Stimulated activated CD4-positive, alpha-beta T cell treated with anti-CD3 and anti-CD28 coated beads, Interleukin-1b, Interleukin-23, amount 100 ng/mL, for 24 hours (primary cell): Measurements from ENCODE around the gene TRABD.
"Not testable (repeated sequence)": the region's sequence is repeated elsewhere in the genome, so short reads cannot be mapped to it uniquely, and the experiment has no call there.

Source experiments
- DNase-seq, 4 experiments: peaks; one replicate each; pipeline ENCODE4 v3.0.0-alpha.2; 2020; ENCODE audit warnings: low read depth in 4 of 4, low spot score in 1 of 4

Gene TRABD

DNA sequence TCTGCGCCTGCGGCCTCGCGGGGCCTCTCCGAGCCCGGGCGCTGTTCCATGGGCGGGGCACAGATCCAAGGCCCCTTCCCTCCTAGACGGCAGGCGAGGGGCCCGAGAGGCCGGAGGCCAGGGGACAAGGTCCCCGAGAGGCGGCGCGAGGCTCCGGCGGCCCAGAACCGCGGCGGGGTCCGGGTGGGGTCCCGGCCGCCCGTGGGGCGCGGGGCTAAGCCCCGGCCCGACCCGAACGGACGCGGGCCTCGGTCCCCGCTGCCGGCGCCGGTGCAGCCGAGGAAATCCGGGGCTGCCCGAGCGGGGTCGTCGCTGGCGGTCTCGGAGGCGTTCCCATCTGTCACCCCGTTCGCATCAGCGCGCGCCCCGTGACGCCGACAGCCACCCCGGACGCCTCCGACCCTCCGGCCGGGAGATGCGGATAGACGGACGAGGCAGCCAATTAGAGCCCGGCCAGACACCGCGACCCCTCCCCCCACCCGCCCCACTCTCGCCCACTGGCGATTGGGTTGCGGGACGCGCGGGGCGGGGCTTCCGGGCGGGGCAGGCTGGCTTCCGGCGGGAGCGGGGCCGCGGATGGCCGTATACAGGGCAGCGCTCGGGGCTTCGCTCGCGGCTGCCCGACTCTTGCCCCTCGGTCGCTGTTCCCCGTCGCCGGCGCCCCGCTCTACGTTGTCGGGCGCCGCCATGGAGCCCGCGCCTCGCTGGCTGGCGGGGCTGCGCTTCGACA, 14.9 kb downstream of the TRABD start, which contains the start of gene SELENOO:
Gene SELENOO, plus strand, starts transcription at position 551 of the 730 bp plus-strand sequence. Its CDS starts 26 bp downstream, at position 577.
- DNase-seq: peak; percentile 84 to 92 (median 85)

DNA sequence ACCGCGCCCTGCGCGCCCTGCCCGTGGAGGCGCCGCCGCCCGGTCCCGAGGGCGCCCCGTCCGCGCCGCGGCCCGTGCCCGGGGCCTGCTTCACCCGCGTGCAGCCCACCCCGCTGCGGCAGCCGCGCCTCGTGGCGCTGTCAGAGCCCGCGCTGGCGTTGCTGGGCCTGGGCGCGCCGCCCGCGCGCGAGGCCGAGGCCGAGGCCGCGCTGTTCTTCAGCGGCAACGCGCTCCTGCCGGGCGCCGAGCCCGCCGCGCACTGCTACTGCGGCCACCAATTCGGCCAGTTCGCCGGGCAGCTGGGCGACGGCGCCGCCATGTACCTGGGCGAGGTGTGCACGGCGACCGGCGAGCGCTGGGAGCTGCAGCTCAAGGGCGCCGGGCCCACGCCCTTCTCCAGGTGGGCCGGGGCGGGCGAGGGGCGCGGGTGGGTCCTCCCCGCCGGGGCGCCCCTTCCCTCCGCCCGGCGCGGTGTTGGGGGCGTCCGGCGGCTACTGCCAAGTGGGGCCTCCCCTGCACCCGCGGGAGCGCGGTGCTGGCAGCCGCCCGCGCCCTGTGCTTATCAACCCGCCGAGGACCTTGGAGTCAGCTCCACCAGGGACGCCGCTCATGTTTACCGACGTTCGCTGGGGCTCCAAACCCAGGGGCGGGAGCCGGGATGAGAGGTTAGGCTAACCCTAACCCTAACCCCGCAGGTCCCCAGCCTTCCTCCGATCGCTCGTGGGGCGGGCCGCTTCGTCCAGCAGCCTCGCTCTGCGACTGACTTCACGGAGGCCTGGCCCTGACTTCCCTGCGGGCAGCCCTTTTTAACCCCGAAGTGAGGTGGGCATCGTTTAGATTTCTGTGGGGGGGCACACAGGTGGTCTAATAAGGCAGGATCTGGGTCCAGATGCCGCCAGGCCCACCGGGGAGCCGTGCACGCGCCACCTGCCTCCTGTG, 15.7 kb downstream of the TRABD start:
- DNase-seq: no peak

GRCh38 chr22:50202130-50202666, 16.5 kb downstream of the TRABD start:
- DNase-seq: no peak

GRCh38 chr22:50203288-50203687, 17.6 kb downstream of the TRABD start:
- DNase-seq: no peak

GRCh38 chr22:50204571-50204970, 18.9 kb downstream of the TRABD start:
- no peak for DNase-seq

- not testable (repeated sequence) for DNase-seq
These were observed 19.3 kb downstream of the TRABD start for GRCh38 chr22:50204998-50205397.

DNA sequence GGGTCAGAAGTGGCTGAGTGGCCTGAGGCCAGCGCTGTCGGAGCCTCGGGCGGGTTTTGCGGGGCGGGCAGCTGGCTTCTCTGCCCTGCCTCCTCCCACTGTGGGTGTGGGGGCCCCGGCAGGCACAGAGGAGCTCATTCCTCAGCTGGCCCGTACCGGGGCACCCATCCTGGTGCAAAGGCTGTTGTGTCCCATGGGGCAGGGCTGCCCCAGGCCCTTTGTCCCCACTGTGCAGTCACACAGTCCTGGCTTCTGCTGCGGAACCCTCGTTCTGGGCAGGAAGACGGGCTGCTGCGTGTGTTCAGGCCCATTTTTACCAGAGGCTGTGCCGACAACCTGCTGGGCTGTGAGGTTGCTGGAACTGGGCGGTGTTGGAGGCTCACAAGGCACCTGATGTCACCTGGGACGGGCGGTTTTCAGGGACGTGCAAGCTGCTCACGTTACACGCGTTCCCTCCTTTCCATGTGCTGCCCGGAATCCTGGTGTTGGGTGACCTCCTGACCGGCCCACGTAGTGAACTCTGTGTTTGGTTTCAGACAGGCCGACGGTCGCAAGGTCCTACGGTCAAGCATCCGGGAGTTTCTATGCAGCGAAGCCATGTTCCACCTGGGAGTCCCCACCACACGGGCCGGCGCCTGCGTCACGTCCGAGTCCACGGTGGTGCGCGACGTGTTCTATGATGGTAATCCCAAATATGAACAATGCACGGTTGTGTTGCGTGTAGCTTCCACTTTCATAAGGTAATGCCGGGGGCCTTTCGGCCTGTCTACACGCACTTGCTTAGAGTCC, 20.3 kb downstream of the TRABD start:
- DNase-seq: no peak

GRCh38 chr22:50206599-50206998, 20.9 kb downstream of the TRABD start:
- no peak for DNase-seq

DNA sequence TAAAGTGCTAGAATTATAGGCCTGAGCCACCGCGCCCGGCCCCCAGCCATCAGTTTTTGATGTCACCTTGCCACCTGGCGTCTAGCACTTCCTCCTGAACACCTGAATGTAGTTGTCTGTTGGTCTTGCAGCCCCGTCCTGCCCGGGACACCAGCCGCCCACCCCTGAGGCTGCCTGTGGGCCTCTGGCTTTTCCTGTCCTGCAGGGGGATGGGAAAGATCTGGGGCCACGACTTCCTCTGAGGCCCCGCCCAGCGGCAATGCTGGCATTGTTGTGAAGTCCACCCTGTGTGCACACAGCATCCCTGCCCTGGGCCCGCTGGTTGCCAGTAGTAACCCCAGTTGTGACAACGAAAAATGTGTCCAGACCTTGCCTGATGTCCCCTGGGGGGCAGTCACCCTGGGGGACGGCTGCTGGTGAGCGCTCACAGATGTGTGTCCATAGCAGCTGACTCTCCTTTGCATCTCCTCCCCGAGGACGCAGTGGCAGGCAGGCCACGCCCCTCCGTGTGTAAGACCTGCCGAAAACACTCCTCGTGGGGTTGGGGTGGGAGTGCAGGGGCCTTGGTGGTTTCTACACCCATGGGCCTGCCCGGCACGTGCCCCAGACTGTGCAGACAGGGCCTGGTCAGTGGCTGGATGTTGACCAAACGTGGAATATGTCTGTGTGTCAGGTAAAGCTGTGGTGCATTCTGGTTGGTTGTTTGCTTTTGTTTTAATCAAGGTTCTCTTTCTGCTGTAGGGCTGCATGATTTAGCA, 21.8 kb downstream of the TRABD start:
- DNase-seq: no peak

GRCh38 chr22:50208430-50208938, 22.8 kb downstream of the TRABD start:
- no peak for DNase-seq

DNA sequence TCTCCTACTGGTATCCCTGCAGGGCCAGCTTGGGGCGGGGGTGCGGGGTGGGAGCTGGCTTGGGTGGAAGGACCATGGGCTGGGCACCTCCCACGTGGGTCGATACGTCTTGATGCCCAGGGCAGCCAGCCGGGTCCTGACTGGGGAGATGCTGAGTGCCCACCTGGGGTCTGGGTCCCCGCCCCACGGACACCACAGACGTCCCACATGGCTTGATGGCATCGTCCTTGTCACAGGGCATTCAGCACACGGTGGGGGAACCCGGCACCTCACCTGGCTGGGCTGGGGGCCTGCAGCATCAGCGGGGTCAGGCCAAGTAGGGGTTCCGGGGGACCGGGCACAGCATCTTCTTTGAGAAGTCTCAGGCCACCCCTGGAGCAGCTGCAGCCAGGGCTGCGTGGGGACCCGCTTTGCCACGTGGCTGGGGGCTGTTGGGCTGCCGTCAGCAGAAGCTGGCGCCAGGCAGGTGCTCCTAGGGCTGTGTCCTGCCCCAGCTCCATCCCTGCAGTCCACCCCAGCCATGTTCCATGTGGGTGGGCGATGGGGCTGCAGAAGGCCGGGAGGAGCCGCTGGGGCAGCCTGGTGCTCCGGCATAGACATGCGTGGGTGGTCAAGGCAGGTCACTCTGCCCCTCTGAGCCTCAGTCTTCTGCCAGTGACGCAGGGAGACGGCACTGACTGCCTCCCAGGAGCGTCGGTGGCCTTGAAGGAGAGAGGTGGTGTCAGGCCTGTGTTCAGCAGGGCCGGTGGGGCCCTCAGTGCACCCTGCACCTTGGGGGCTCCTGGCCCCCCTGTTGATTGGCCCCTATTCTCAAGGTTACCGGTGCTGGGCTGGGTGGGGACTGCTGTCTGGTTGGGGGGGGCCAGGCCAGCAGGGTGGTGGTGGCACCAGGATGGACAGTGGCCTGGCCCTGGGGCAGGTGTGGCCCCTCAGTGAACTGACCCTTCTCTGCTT, 23.5 kb downstream of the TRABD start:
- DNase-seq: no peak

DNA sequence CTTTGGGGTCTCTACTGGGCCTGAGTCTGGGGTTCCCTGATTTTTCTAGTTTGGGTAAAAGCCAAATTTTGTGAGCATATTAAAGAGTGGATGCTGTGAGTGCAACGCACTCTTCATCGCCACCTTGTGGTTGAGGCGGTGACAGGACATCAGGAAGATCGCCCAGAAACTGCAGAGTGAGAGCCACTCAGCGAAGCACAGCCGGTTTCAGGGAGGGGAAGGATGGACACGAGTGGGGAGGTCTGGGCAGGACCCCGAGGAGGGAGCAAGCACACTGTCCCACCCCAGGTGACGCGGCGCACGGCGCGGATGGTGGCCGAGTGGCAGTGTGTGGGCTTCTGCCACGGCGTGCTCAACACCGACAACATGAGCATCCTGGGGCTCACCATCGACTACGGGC, 24.2 kb downstream of the TRABD start:
- peak in 3 of 4 experiments; percentile 42 to 58 (median 48) for DNase-seq

DNA sequence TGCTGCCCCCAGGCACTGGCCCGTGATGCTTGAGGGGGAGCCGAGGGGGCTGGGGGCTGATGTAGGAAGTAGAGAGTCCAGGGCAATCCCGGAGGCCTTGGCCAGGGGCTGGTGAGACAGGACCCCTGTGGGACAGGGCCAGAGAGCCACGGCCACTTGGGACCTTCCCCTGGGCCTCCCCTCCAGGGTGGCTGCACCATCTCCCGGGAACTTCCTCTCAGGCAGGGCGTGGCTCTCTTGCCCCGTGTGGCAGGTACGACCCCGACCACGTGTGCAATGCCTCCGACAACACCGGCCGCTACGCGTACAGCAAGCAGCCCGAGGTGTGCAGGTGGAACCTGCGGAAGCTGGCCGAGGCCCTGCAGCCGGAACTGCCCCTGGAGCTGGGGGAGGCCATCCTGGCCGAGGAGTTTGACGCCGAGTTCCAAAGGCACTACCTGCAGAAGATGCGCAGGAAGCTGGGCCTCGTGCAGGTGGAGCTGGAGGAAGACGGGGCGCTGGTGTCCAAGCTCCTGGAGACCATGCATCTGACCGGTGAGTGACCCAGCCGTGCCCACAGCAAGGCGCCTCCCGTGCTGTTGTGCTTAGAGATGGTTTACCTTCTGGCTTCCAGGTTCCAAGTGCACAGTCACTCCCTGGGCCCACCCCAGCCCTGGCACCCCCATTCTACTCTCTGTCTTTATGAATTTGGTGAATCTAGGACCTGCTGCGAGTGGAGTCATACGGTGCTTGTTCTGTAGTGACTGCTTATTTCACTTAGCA, 24.8 kb downstream of the TRABD start:
- DNase-seq: no peak

DNA sequence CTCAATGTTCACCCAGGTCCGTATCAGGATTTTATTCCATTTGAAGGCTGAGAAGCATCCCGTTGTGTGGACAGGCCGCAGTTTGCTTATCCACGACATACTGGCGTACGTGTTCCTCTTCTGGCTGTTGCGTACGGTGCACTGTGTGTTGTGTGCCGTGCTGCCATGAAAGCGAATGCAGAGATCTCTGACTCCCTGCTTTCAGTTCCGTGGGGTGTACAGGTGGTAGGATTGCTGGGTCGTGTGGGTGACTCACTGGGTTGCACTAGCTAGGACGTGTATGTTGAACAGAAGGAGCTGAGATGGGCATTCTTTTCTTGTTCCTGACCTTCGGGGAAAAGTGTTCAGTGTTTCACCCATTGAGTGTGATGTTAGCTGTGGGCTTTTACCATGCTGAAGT, 25.4 kb downstream of the TRABD start:
- no peak for DNase-seq

- DNase-seq: no peak
These were observed 27.6 kb downstream of the TRABD start for GRCh38 chr22:50213263-50213662.

GRCh38 chr22:50215297-50216054, 29.8 kb downstream of the TRABD start:
- DNase-seq: no peak

- no peak for DNase-seq
These were observed 30.5 kb downstream of the TRABD start for GRCh38 chr22:50216055-50216683.
